Measurements from ENCODE around the gene CCDC196. TPM values are rescaled to one million over a fixed set of nuclear protein-coding genes. Genes with fewer than 3 reads are reported as not detected.

Gene CCDC196
- polyA plus RNA-seq, 1 of the 3 experiments (the other 2 are of a cell fraction): not detected

DNA sequence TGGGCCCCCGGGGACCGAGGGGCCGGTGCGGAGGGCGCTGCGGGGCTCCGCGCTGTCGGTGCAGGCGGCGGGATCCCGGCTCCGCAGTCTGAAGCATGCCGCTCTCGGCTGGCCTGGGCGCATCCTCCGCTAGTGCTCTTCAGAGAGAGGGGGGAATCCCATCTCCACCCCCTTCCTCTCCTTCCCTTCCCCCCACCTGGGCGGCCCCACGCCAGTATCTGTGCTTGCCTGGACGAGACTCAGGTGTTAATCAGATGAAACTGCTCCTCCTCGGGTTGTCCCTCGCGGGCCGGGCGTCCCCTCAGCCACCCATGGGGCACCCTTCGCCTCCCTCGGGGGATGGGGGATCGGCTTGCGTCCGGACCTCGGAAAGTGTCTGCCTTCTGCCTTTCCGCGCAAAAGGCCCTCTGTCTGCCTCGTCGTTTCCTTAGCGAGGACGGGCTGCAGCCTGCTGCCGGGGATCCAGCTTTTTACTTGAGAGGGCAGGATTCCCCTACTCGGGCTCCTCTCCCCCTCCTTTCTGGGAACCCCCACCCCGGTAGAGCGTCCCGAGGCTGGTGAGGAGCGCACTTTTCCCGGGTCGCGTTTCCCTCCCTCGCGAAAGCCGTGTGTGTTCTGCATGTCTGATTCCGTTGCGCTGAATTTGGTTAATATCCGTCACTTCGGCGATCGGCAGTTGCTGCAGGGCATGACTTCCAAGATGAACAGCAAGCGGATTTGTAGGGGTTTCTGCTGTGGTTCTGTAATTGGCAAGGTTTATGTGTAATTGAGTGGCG is 22.9 kb downstream of the CCDC196 start:
- peak overlapping the region; percentile 79 to 93; a peak in 3 of 4 replicates for H3K27ac ChIP-seq (ENCODE audit: low read depth in 2 of 2, low read length in 1 of 2)

GRCh38 chr14:66509874-66510273 is 23.7 kb downstream of the CCDC196 start:
- Histone ChIP-seq H3K27ac (ENCODE audit: low read depth in 2 of 2, low read length in 1 of 2) (no peak overlapping the region), H2AFZ (ENCODE audit: low read depth) (no peak overlapping the region; the same call in 1 of the 2 replicates), H3K4me1 (ENCODE audit: control insufficient read depth in 1 of 2, insufficient read depth in 2 of 2, low read depth in 1 of 2, low read length in 1 of 2) (peaks cover 0 to 5% of the 10 kb centered on the region in 2 experiments; a peak in 3 of 4 replicates), H3K9me2 (no peaks in the 10 kb centered on the region), H3K4me3 (ENCODE audit: low read depth in 2 of 2, low read length in 1 of 2) (peak overlapping the region; percentile 96 to 98), H3K27me3 (ENCODE audit: insufficient read depth) (no peaks in the 10 kb centered on the region), H3K36me3 (replicated peaks in 1 of 2; ENCODE audit: control insufficient read depth in 1 of 2, insufficient read depth in 2 of 2, low read length in 1 of 2) (no peaks in the 10 kb centered on the region), H3K9ac (no peak overlapping the region; the same call in 1 of the 2 replicates), H3K9me3 (no peaks in the 10 kb centered on the region), H4K20me1 (ENCODE audit: insufficient read depth) (peaks cover 4% of the 10 kb centered on the region; the same call in 1 of the 2 replicates), H3K4me2 (peak overlapping the region; percentile 98), H3K79me2 (ENCODE audit: insufficient read depth) (peaks cover 13% of the 10 kb centered on the region; the same call in 1 of the 2 replicates), H3F3A (replicated peaks; ENCODE audit: insufficient read depth) (peaks cover 23% of the 10 kb centered on the region)
- WGBS (ENCODE audit: low lambda C conversion rate): 78% methylated on average over 4 of the region's 4 CpGs
- TF ChIP-seq POLR2AphosphoS5 (IDR thresholded peaks at IDR 0.05; ENCODE audit: low read depth, low read length) (no peak), YY1 (IDR thresholded peaks at IDR 0.05; ENCODE audit: low read depth) (no peak), USF2 (IDR thresholded peaks at IDR 0.05; ENCODE audit: borderline replicate concordance, low read depth, low read length) (no peak), SMC3 (IDR thresholded peaks at IDR 0.05; ENCODE audit: low read depth, low read length) (no peak), MXI1 (IDR thresholded peaks at IDR 0.05; ENCODE audit: low read depth, low read length) (no peak), CHD2 (IDR thresholded peaks at IDR 0.05; ENCODE audit: low read length, partially characterized antibody) (no peak)
- TF ChIP-seq, protein P1, sequence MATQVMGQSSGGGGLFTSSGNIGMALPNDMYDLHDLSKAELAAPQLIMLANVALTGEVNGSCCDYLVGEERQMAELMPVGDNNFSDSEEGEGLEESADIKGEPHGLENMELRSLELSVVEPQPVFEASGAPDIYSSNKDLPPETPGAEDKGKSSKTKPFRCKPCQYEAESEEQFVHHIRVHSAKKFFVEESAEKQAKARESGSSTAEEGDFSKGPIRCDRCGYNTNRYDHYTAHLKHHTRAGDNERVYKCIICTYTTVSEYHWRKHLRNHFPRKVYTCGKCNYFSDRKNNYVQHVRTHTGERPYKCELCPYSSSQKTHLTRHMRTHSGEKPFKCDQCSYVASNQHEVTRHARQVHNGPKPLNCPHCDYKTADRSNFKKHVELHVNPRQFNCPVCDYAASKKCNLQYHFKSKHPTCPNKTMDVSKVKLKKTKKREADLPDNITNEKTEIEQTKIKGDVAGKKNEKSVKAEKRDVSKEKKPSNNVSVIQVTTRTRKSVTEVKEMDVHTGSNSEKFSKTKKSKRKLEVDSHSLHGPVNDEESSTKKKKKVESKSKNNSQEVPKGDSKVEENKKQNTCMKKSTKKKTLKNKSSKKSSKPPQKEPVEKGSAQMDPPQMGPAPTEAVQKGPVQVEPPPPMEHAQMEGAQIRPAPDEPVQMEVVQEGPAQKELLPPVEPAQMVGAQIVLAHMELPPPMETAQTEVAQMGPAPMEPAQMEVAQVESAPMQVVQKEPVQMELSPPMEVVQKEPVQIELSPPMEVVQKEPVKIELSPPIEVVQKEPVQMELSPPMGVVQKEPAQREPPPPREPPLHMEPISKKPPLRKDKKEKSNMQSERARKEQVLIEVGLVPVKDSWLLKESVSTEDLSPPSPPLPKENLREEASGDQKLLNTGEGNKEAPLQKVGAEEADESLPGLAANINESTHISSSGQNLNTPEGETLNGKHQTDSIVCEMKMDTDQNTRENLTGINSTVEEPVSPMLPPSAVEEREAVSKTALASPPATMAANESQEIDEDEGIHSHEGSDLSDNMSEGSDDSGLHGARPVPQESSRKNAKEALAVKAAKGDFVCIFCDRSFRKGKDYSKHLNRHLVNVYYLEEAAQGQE (IDR thresholded peaks at IDR 0.05; ENCODE audit: low read depth, low read length): peak; percentile 87
- ChIA-PET CTCF (interaction anchor here (0.9 to 1.9 kb wide), 4 partner anchors 15 to 231 kb away, joined by 3 to 4 read pairs (median 4); no protein-coding TSS in a partner anchor), POLR2A (no interaction called here)
- no peak for DNase-seq

More for the DNA sequence above, 22.9 kb downstream of the CCDC196 start:
- POLR2A ChIA-PET: interaction anchor here (1.3 kb wide), 1 partner anchor 11 kb away, joined by 4 read pairs; no protein-coding TSS in a partner anchor
- TF ChIP-seq, protein P1 (IDR thresholded peaks at IDR 0.05; ENCODE audit: low read depth, low read length): 0 out of 2 replicates have a peak, but pooled peaks have one; percentile 9
- TF ChIP-seq, protein P2, sequence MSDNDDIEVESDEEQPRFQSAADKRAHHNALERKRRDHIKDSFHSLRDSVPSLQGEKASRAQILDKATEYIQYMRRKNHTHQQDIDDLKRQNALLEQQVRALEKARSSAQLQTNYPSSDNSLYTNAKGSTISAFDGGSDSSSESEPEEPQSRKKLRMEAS (IDR thresholded peaks at IDR 0.05; ENCODE audit: low read depth): 0 out of 2 replicates have a peak, but pooled peaks have one; percentile 10
- TF ChIP-seq CHD2 (IDR thresholded peaks at IDR 0.05; ENCODE audit: low read length, partially characterized antibody): peak; percentile 46
- TF ChIP-seq TCF12 (IDR thresholded peaks at IDR 0.05): no peak
- no peak for TF ChIP-seq FOXJ3 (CRISPR knock-in tag; IDR thresholded peaks at IDR 0.05)
- peaks cover 4% of the 10 kb centered on the region; the same call in 1 of the 2 replicates for H4K20me1 ChIP-seq (ENCODE audit: insufficient read depth)
- H2AFZ ChIP-seq (ENCODE audit: low read depth): peak overlapping the region; percentile 98
- no peaks in the 10 kb centered on the region for H3K27me3 ChIP-seq (ENCODE audit: insufficient read depth)
- no peaks in the 10 kb centered on the region for H3K9me3 ChIP-seq
- H3K4me2 ChIP-seq: peak overlapping the region; percentile 98
- peaks cover 13% of the 10 kb centered on the region; the same call in 1 of the 2 replicates for H3K79me2 ChIP-seq (ENCODE audit: insufficient read depth)
- 2% methylated on average over 29 of the region's 57 CpGs for WGBS (ENCODE audit: low lambda C conversion rate)
- H3K9ac ChIP-seq: peak overlapping the region; percentile 70
- peaks cover 23% of the 10 kb centered on the region for H3F3A ChIP-seq (replicated peaks; ENCODE audit: insufficient read depth)
- CTCF ChIA-PET: interaction anchor here (0.7 to 1.9 kb wide), 5 partner anchors 12 to 232 kb away, joined by 3 to 6 read pairs (median 4); no protein-coding TSS in a partner anchor
- no peaks in the 10 kb centered on the region for H3K9me2 ChIP-seq
- no peaks in the 10 kb centered on the region for H3K36me3 ChIP-seq (replicated peaks in 1 of 2; ENCODE audit: control insufficient read depth in 1 of 2, insufficient read depth in 2 of 2, low read length in 1 of 2)
- peak overlapping the region; percentile 96 to 98 for H3K4me3 ChIP-seq (ENCODE audit: low read depth in 2 of 2, low read length in 1 of 2)
- peaks cover 0 to 5% of the 10 kb centered on the region in 2 experiments; a peak in 3 of 4 replicates for H3K4me1 ChIP-seq (ENCODE audit: control insufficient read depth in 1 of 2, insufficient read depth in 2 of 2, low read depth in 1 of 2, low read length in 1 of 2)
- peak; percentile 69 for DNase-seq
